ENCODE data around the gene RAET1G.

DNA sequence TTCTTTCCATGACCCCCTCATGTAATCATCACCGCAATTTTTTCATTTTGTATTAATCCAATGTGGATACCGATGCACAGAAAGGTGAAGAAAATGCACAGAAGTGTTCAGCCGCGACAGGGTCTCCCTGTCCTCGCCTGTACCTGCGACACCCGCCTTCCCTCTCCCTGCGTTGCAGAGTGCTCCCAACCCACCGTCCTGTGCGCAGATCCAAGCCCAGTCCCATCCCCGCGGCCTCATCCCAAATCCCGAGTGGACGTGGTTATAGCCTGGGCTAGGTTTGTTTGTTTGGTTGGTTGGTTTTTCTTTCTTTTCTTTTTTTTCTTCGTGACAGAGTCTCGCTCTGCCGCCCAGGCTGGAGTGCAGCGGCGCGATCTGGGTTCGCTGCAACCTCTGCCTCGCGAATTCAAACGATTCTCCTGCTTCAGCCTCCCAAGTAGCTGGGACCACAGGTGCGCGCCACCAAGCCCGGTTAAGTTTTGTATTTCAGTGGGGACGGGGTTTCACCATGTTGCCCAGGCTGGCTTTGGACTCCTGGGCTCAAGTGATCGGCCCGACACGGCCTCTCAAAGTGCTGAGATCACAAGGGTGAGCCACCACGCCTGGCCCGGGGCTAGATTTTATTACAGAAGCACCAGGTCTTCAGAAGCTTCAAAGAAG is 536 bp upstream of the RAET1G start:
- TF ChIP-seq CTCF (IDR thresholded peaks at IDR 0.05) (no peak), POLR2A (IDR thresholded peaks at IDR 0.05) (no peak)
